Naive thymus-derived CD8-positive, alpha-beta T cell (primary cell): Measurements from ENCODE around the gene PACS2. TPM values are rescaled to one million over a fixed set of nuclear protein-coding genes. Genes with fewer than 3 reads are reported as not detected.

ENCODE experiments used
- ATAC-seq, 2 donors: fragments of 150-1000 bp; cut with Tn5 transposase in 1 of 2; sonication (Bioruptor Pico), chemical (Tn5 transposase) in 1 of 2; 1 replicate in 1 of 2; 2 replicates in 1 of 2; pipeline ENCODE4 v1.10.0; 2021; ENCODE audit warnings: mild to moderate bottlenecking in 2 of 2, moderate library complexity in 2 of 2
- POLR2A ChIA-PET: fragments of 350-600 bp; sonication (Branson Sonifier 250); formaldehyde crosslinking; loops from one replicate; lab custom pipeline; 2021; ENCODE audit warnings: antibody characterized with exemption; lab: Charles Lee
- DNase-seq, 10 donors: peaks; one replicate each; pipeline versions ENCODE4 v3.0.0 to v3.0.0-alpha.2; 2020 to 2022
- H3K27ac Mint-ChIP-seq, 10 donors: one replicate each; pipeline ENCODE4 v1.8.0; 2020 to 2022; ENCODE audit warnings: mild to moderate bottlenecking in 10 of 10, mixed read lengths in 10 of 10, moderate library complexity in 4 of 10, inconsistent platforms in 1 of 10
- H3K27me3 Mint-ChIP-seq, 5 donors: one replicate each; pipeline ENCODE4 v1.8.0; 2021 to 2022; ENCODE audit warnings: mixed read lengths in 5 of 5
- H3K36me3 Mint-ChIP-seq, 3 donors: one replicate each; pipeline ENCODE4 v1.8.0; 2020 to 2022; ENCODE audit warnings: mixed read lengths in 3 of 3, mild to moderate bottlenecking in 2 of 3, inconsistent platforms in 1 of 3
- H3K4me1 Mint-ChIP-seq, 4 donors: one replicate each; pipeline ENCODE4 v1.8.0; 2021 to 2022; ENCODE audit warnings: mixed read lengths in 4 of 4
- H3K4me3 Mint-ChIP-seq, 10 donors: one replicate each; pipeline ENCODE4 v1.8.0; 2020 to 2022; ENCODE audit warnings: mild to moderate bottlenecking in 10 of 10, mixed read lengths in 10 of 10, moderate library complexity in 6 of 10, inconsistent platforms in 1 of 10
- H3K9me3 Mint-ChIP-seq, 9 donors: one replicate each; pipeline ENCODE4 v1.8.0; 2020 to 2022; ENCODE audit warnings: mixed read lengths in 9 of 9, mild to moderate bottlenecking in 3 of 9, inconsistent platforms in 1 of 9, moderate library complexity in 1 of 9
- polyA plus RNA-seq, 3 donors: library from polyadenylated mRNA; unstranded; fragments of 300-500 nt; fragmentation: Illumina TruSeq; gene quantifications; one replicate each; pipeline ENCODE4 v1.2.3, GENCODE V29; 2021
- total RNA-seq, 8 experiments: library from RNA in 2 of 8; stranded (reverse) in 2 of 8; gene quantifications; one replicate each; pipeline ENCODE4 v1.2.3 and lab custom pipeline; 2021 to 2026

The PACS2 gene
- total and polyA plus RNA-seq, 5 experiments from 2014 or later: 1.7 to 82.1 (median 6.1) TPM

- Mint-ChIP-seq H3K27ac (peak overlapping the region in 7 of 10 donors; percentile 43 to 95 (median 89)), H3K9me3 (no peaks in the 10 kb centered on the region), H3K4me3 (peak overlapping the region in 1 of 10 donors; percentile 31), H3K36me3 (no peaks in the 10 kb centered on the region), H3K27me3 (no peaks in the 10 kb centered on the region), H3K4me1 (peaks cover 12 to 30% (median 22%) of the 10 kb centered on the region in 4 donors)
- ATAC-seq (no peak), DNase-seq (no peak)
- POLR2A ChIA-PET: interaction anchor here (0.9 to 7.3 kb wide), 2 partner anchors 7 to 92 kb away, joined by 3 to 114 read pairs; partner anchors contain the start of gene PACS2
Observed at GRCh38 chr14:105305791-105306190, 8.8 kb upstream of the PACS2 start.

GRCh38 chr14:105307052-105307727 is 7.4 kb upstream of the PACS2 start:
- no peak overlapping the region for H3K4me3 Mint-ChIP-seq
- POLR2A ChIA-PET: no interaction called here
- DNase-seq (no peak), ATAC-seq (no peak)
- H3K9me3 Mint-ChIP-seq: no peaks in the 10 kb centered on the region
- H3K27ac Mint-ChIP-seq: peak overlapping the region in 3 of 10 donors; percentile 24 to 42 (median 39)
- H3K27me3 Mint-ChIP-seq: no peaks in the 10 kb centered on the region
- H3K36me3 Mint-ChIP-seq: no peaks in the 10 kb centered on the region
- peaks cover 9 to 26% (median 21%) of the 10 kb centered on the region in 4 donors for H3K4me1 Mint-ChIP-seq

GRCh38 chr14:105309371-105309770 is 5.2 kb upstream of the PACS2 start:
- DNase-seq (no peak), ATAC-seq (no peak)
- peaks cover 9 to 24% (median 20%) of the 10 kb centered on the region in 4 donors for H3K4me1 Mint-ChIP-seq
- H3K36me3 Mint-ChIP-seq: no peaks in the 10 kb centered on the region
- no peak overlapping the region for H3K4me3 Mint-ChIP-seq
- no peaks in the 10 kb centered on the region for H3K27me3 Mint-ChIP-seq
- H3K27ac Mint-ChIP-seq: no peak overlapping the region
- POLR2A ChIA-PET: interaction anchor here (8.5 kb wide), 1 partner anchor 7 kb away, joined by 114 read pairs; the partner anchor contains the start of gene BRF1
- H3K9me3 Mint-ChIP-seq: no peaks in the 10 kb centered on the region

- no peaks in the 10 kb centered on the region for H3K9me3 Mint-ChIP-seq
- peak overlapping the region in 1 of 10 donors; percentile 12 for H3K4me3 Mint-ChIP-seq
- no peak overlapping the region for H3K27ac Mint-ChIP-seq
- POLR2A ChIA-PET: interaction anchor here (0.9 to 8.5 kb wide), 3 partner anchors 9 to 64 kb away, joined by 3 to 114 read pairs (median 6); partner anchors contain the start of genes BRF1 and BTBD6
- no peak for ATAC-seq
- DNase-seq: no peak
- peaks cover 9 to 23% (median 21%) of the 10 kb centered on the region in 4 donors for H3K4me1 Mint-ChIP-seq
- no peaks in the 10 kb centered on the region for H3K36me3 Mint-ChIP-seq
- H3K27me3 Mint-ChIP-seq: no peaks in the 10 kb centered on the region
Observed at GRCh38 chr14:105311838-105312237, 2.7 kb upstream of the PACS2 start.

- Mint-ChIP-seq H3K27me3 (no peaks in the 10 kb centered on the region), H3K4me3 (peak overlapping the region in 8 of 10 donors; percentile 78 to 91 (median 86)), H3K27ac (peak overlapping the region in 4 of 10 donors; percentile 87 to 93 (median 90)), H3K36me3 (no peaks in the 10 kb centered on the region), H3K4me1 (peaks cover 6 to 30% (median 25%) of the 10 kb centered on the region in 4 donors), H3K9me3 (no peaks in the 10 kb centered on the region)
- POLR2A ChIA-PET: interaction anchor here (1.8 to 8.5 kb wide), 3 partner anchors 11 to 65 kb away, joined by 6 to 114 read pairs (median 22); partner anchors contain the start of genes BRF1 and BTBD6
- DNase-seq: no peak
- no peak for ATAC-seq
Observed at GRCh38 chr14:105312973-105313372, 1.6 kb upstream of the PACS2 start.

GRCh38 chr14:105313381-105314286 is 914 bp upstream of the PACS2 start:
- peak overlapping the region; percentile 79 to 93 (median 87) for H3K27ac Mint-ChIP-seq
- H3K36me3 Mint-ChIP-seq: no peaks in the 10 kb centered on the region
- peaks cover 6 to 30% (median 25%) of the 10 kb centered on the region in 4 donors for H3K4me1 Mint-ChIP-seq
- H3K9me3 Mint-ChIP-seq: no peaks in the 10 kb centered on the region
- peak in 2 of 10 donors; percentile 23 to 70 for DNase-seq
- peak overlapping the region; percentile 78 to 91 (median 85) for H3K4me3 Mint-ChIP-seq
- POLR2A ChIA-PET: interaction anchor here (0.6 to 8.5 kb wide), 16 partner anchors 11 to 513 kb away, joined by 3 to 114 read pairs (median 4); partner anchors contain the start of genes BRF1, BTBD6, TEDC1 and ZBTB42
- no peaks in the 10 kb centered on the region for H3K27me3 Mint-ChIP-seq
- ATAC-seq: peak; percentile 19 to 39

- peak; percentile 45 to 85 (median 67) for DNase-seq
- ATAC-seq: peak; percentile 57 to 76
- POLR2A ChIA-PET: interaction anchor here (0.8 to 8.5 kb wide), 10 partner anchors 10 to 250 kb away, joined by 3 to 114 read pairs (median 4); partner anchors contain the start of genes BRF1 and BTBD6
- Mint-ChIP-seq H3K27ac (peak overlapping the region; percentile 73 to 93 (median 84)), H3K9me3 (no peaks in the 10 kb centered on the region), H3K27me3 (no peaks in the 10 kb centered on the region), H3K4me3 (peak overlapping the region; percentile 81 to 96 (median 86)), H3K4me1 (peaks cover 6 to 32% (median 25%) of the 10 kb centered on the region in 4 donors), H3K36me3 (no peaks in the 10 kb centered on the region)
Observed at GRCh38 chr14:105315211-105315721, 718 bp downstream of the PACS2 start.

GRCh38 chr14:105315941-105316576 is 1.5 kb downstream of the PACS2 start:
- Mint-ChIP-seq H3K4me1 (peaks cover 6 to 32% (median 25%) of the 10 kb centered on the region in 4 donors), H3K4me3 (peak overlapping the region; percentile 81 to 96 (median 86)), H3K9me3 (no peaks in the 10 kb centered on the region), H3K27me3 (no peaks in the 10 kb centered on the region), H3K27ac (peak overlapping the region in 9 of 10 donors; percentile 73 to 93 (median 85)), H3K36me3 (no peaks in the 10 kb centered on the region)
- POLR2A ChIA-PET: interaction anchor here (3.6 to 8.5 kb wide), 2 partner anchors 14 to 68 kb away, joined by 22 to 114 read pairs; partner anchors contain the start of genes BRF1 and BTBD6
- ATAC-seq: no peak
- no peak for DNase-seq

- POLR2A ChIA-PET: interaction anchor here (8.5 kb wide), 1 partner anchor 14 kb away, joined by 114 read pairs; the partner anchor contains the start of gene BRF1
- H3K27me3 Mint-ChIP-seq: no peaks in the 10 kb centered on the region
- DNase-seq: no peak
- ATAC-seq: no peak
- peak overlapping the region in 8 of 10 donors; percentile 13 to 84 (median 44) for H3K27ac Mint-ChIP-seq
- peaks cover 6 to 32% (median 25%) of the 10 kb centered on the region in 4 donors for H3K4me1 Mint-ChIP-seq
- H3K4me3 Mint-ChIP-seq: peak overlapping the region in 7 of 10 donors; percentile 81 to 92 (median 87)
- no peaks in the 10 kb centered on the region for H3K36me3 Mint-ChIP-seq
- H3K9me3 Mint-ChIP-seq: no peaks in the 10 kb centered on the region
Observed at GRCh38 chr14:105316577-105316941, 2.0 kb downstream of the PACS2 start.

GRCh38 chr14:105316968-105317510 is 2.5 kb downstream of the PACS2 start:
- H3K36me3 Mint-ChIP-seq: peaks cover 0 to 3% (median 2%) of the 10 kb centered on the region in 3 donors
- POLR2A ChIA-PET: interaction anchor here (8.5 kb wide), 1 partner anchor 15 kb away, joined by 114 read pairs; the partner anchor contains the start of gene BRF1
- peak overlapping the region in 5 of 10 donors; percentile 15 to 84 (median 31) for H3K27ac Mint-ChIP-seq
- H3K4me1 Mint-ChIP-seq: peaks cover 6 to 34% (median 25%) of the 10 kb centered on the region in 4 donors
- peak overlapping the region in 7 of 10 donors; percentile 7 to 92 (median 54) for H3K4me3 Mint-ChIP-seq
- no peaks in the 10 kb centered on the region for H3K9me3 Mint-ChIP-seq
- DNase-seq (no peak), ATAC-seq (no peak)
- H3K27me3 Mint-ChIP-seq: no peaks in the 10 kb centered on the region

- H3K4me3 Mint-ChIP-seq: peak overlapping the region in 2 of 10 donors; percentile 15 to 38
- peaks cover 6 to 35% (median 26%) of the 10 kb centered on the region in 4 donors for H3K4me1 Mint-ChIP-seq
- ATAC-seq (no peak), DNase-seq (no peak)
- H3K27ac Mint-ChIP-seq: no peak overlapping the region
- H3K27me3 Mint-ChIP-seq: no peaks in the 10 kb centered on the region
- peaks cover 0 to 5% (median 2%) of the 10 kb centered on the region in 3 donors for H3K36me3 Mint-ChIP-seq
- no peaks in the 10 kb centered on the region for H3K9me3 Mint-ChIP-seq
- POLR2A ChIA-PET: interaction anchor here (0.5 to 8.5 kb wide), 2 partner anchors 15 to 22 kb away, joined by 4 to 114 read pairs; partner anchors contain the start of gene BRF1
Observed at GRCh38 chr14:105317546-105317945, 3.0 kb downstream of the PACS2 start.
